IMR-90 (cell line): Measurements from ENCODE around the gene ABCA2. TPM values are rescaled to one million over a fixed set of nuclear protein-coding genes. Genes with fewer than 3 reads are reported as not detected.

Source experiments
- ATAC-seq: fragments of 200-7000 bp; cut with Tn5 transposase; 2 replicates; pipeline ENCODE4 v1.9.1; 2020; ENCODE audit warnings: low read depth, mild to moderate bottlenecking, moderate library complexity
- BruUV-seq: library from RNA; stranded (reverse); fragments of 400-500 nt; replicated peaks from 2 replicates; lab custom pipeline; 2021; lab: Mats Ljungman, UMichigan
- CTCF ChIA-PET: fragments of 300-600 bp; formaldehyde crosslinking; extraction: SDS; loops from one replicate; lab custom pipeline; 2021; ENCODE audit warnings: antibody characterized with exemption; lab: Yijun Ruan, JAX
- POLR2A ChIA-PET: fragments of 300-600 bp; sonication (Branson Sonifier 250); formaldehyde crosslinking; loops from one replicate; lab custom pipeline; 2022; ENCODE audit warnings: antibody characterized with exemption; ENCODE audit not compliant: unreplicated experiment; lab: Charles Lee
- DNase-seq: peaks from one replicate; pipeline ENCODE4 v3.0.0; 2013
- H2AFZ ChIP-seq: replicated peaks from 2 replicates; pipeline ENCODE3; 2013; ENCODE audit warnings: low read length, mild to moderate bottlenecking; ENCODE audit not compliant: poor library complexity
- H2AK5ac ChIP-seq: 2 replicates; pipeline ENCODE4 v1.6.1; 2013; ENCODE audit warnings: low read depth, low read length, inconsistent platforms
- H2AK9ac ChIP-seq: replicated peaks from 2 replicates; pipeline ENCODE3; 2013; ENCODE audit warnings: mild to moderate bottlenecking, low read depth, low read length, moderate library complexity; ENCODE audit not compliant: poor library complexity
- H2BK120ac ChIP-seq: 2 replicates; pipeline ENCODE4 v1.6.1; 2013; ENCODE audit warnings: low read depth, low read length, inconsistent platforms
- H2BK15ac ChIP-seq: 3 replicates; pipeline ENCODE4 v1.6.1; 2013; ENCODE audit warnings: low read depth, low read length, inconsistent platforms
- H2BK20ac ChIP-seq: 2 replicates; pipeline ENCODE4 v1.6.1; 2013; ENCODE audit warnings: low read depth, mild to moderate bottlenecking, inconsistent platforms, low read length, moderate library complexity
- H2BK5ac ChIP-seq: 2 replicates; pipeline ENCODE4 v1.6.1; 2013; ENCODE audit warnings: mild to moderate bottlenecking, low read depth, low read length, inconsistent platforms; ENCODE audit not compliant: poor library complexity, severe bottlenecking
- H3K14ac ChIP-seq: replicated peaks from 2 replicates; pipeline ENCODE4 v1.6.1; 2013; ENCODE audit warnings: low read depth, low read length, inconsistent platforms
- H3K18ac ChIP-seq: 2 replicates; pipeline ENCODE4 v1.6.1; 2013; ENCODE audit warnings: low read depth, low read length, control low read depth
- H3K23ac ChIP-seq: 2 replicates; pipeline ENCODE4 v1.6.1; 2013; ENCODE audit warnings: low read depth, low read length, inconsistent platforms
- H3K27ac ChIP-seq: 2 replicates; pipeline ENCODE4 v1.5.1; 2013; ENCODE audit warnings: mild to moderate bottlenecking, control low read depth, low read length; ENCODE audit not compliant: insufficient read depth
- H3K27me3 ChIP-seq: 2 replicates; pipeline ENCODE4 v1.6.1; 2013; ENCODE audit warnings: low read length; ENCODE audit not compliant: control insufficient read depth, insufficient read depth
- H3K36me3 ChIP-seq: 2 replicates; pipeline ENCODE4 v1.6.1; 2013; ENCODE audit warnings: low read length, mixed read lengths; ENCODE audit not compliant: control insufficient read depth, insufficient read depth
- H3K4ac ChIP-seq: 2 replicates; pipeline ENCODE4 v1.6.1; 2013; ENCODE audit warnings: low read depth, low read length, inconsistent platforms
- H3K4me1 ChIP-seq: 2 replicates; pipeline ENCODE4 v1.6.1; 2013; ENCODE audit warnings: low read length, mixed read lengths; ENCODE audit not compliant: control insufficient read depth, insufficient read depth
- H3K4me2 ChIP-seq: 2 replicates; pipeline ENCODE4 v1.6.1; 2013; ENCODE audit warnings: low read depth, mild to moderate bottlenecking, control low read depth, low read length, moderate library complexity
- H3K4me3 ChIP-seq: 2 replicates; pipeline ENCODE4 v1.5.1; 2013; ENCODE audit warnings: low read depth, mild to moderate bottlenecking, control low read depth, low read length, moderate library complexity; ENCODE audit not compliant: insufficient read depth
- H3K56ac ChIP-seq: 2 replicates; pipeline ENCODE4 v1.6.1; 2013; ENCODE audit warnings: low read length, inconsistent platforms; ENCODE audit not compliant: insufficient read depth; ENCODE audit errors: extremely low read depth
- H3K79me1 ChIP-seq, 2 experiments: 2 replicates each; pipeline ENCODE4 v1.6.1; 2013; ENCODE audit warnings: low read length in 2 of 2, inconsistent platforms in 1 of 2, low read depth in 1 of 2
- H3K9ac ChIP-seq: 2 replicates; pipeline ENCODE4 v1.6.1; 2013; ENCODE audit warnings: low read depth, low read length, control low read depth
- H3K9me1 ChIP-seq: 2 replicates; pipeline ENCODE4 v1.6.1; 2013; ENCODE audit warnings: low read length, inconsistent platforms; ENCODE audit not compliant: insufficient read depth
- H3K9me3 ChIP-seq: 2 replicates; pipeline ENCODE4 v1.6.1; 2013; ENCODE audit warnings: low read length; ENCODE audit not compliant: control insufficient read depth, insufficient read depth
- H4K20me1 ChIP-seq: 2 replicates; pipeline ENCODE4 v1.6.1; 2013; ENCODE audit warnings: low read length, inconsistent platforms; ENCODE audit not compliant: insufficient read depth
- H4K5ac ChIP-seq: 2 replicates; pipeline ENCODE4 v1.6.1; 2013; ENCODE audit warnings: mild to moderate bottlenecking, low read depth, low read length, control low read depth
- H4K8ac ChIP-seq, 2 experiments: 2 replicates each; pipeline ENCODE4 v1.6.1; 2013; ENCODE audit warnings: low read depth in 2 of 2, low read length in 2 of 2, control low read depth in 1 of 2, inconsistent platforms in 1 of 2
- H4K91ac ChIP-seq: 2 replicates; pipeline ENCODE4 v1.6.1; 2013; ENCODE audit warnings: low read depth, low read length, inconsistent platforms; ENCODE audit not compliant: insufficient read depth
- CHD1 ChIP-seq: IDR thresholded peaks from 2 replicates; pipeline ENCODE4 v1.6.1; 2012; ENCODE audit warnings: low read depth, low read length, improper control_type of control experiment
- WGBS, 2 experiments: methylation state at CpG; one replicate each; pipeline versions ENCODE4 v1.1.5 to v1.1.7; 2013; ENCODE audit warnings: missing lambda C conversion rate in 2 of 2; ENCODE audit not compliant: insufficient read length in 1 of 2; ENCODE audit errors: extremely low coverage in 2 of 2; 5-methylcytosine and 5-hydroxymethylcytosine counted together
- dilution Hi-C: fragments of 300-500 bp; cut with HindIII; formaldehyde crosslinking; loops from one replicate; pipeline ENCODE4 v1.14.3; 2018; ENCODE audit warnings: low sequenced_read_pairs; ENCODE audit not compliant: unreplicated experiment
- in situ Hi-C: fragments of 300-500 bp; cut with MboI; formaldehyde crosslinking; loops from 3 replicates; pipeline ENCODE4 v1.14.3; 2019; ENCODE audit warnings: low sequenced_read_pairs, inconsistent platforms, mixed read lengths
- intact Hi-C: fragments of 100-400 bp; cut with micrococcal nuclease; formaldehyde crosslinking; loops from 2 replicates; pipeline ENCODE4 v1.10.0; 2022
- polyA plus RNA-seq, 3 experiments: library from polyadenylated mRNA; depleted of rRNA; stranded (reverse); fragments of >200 nt; gene quantifications; 2 replicates each; pipeline ENCODE4 v1.2.3, GENCODE V29; 2012; ENCODE audit warnings: low replicate concordance in 1 of 3
- total RNA-seq: library from RNA; depleted of rRNA; stranded (reverse); fragments of >200 nt; gene quantifications from 2 replicates; pipeline ENCODE4 v1.2.3, GENCODE V29; 2012

The ABCA2 gene
- total and polyA plus RNA-seq, 2 of the 4 experiments (the other 2 are of a cell fraction) = 3.8 to 46.0 TPM

DNA sequence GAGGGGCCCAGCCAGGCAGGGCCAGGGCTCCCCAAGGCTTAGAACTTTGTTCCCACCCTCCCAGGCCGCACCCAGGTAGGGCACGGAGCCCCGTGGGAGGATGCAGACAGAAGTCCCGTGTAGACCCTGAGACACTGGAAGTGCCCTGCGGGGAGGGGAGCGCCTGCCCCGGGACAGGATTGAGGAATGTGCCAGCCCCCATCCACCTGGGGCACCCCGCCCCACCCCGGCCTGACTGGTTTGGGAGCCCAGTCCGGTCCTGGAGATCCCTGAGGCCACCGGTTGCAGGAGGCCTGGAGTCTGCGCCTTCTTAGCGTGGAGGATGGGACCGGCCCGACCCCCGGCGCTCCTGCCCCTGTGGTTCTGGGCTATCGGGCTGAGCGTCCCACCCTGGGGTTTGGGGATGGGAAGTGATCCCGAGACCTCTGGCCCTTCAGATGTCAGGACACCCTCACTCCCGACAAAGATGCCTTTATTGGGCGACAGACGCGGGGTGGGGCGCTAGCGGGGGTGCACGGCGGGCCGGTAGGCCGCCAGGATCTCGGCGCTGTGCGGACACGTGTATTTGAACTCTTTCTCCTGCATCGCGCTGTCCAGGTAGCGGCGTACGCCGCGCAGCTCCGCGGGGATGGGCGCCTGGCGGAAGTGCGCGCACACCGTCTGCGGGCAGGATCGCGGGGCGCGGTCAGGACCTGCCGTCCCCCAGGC, 33.7 kb downstream of the ABCA2 start:
- Histone ChIP-seq H3K27ac (no peak overlapping the region), H3K56ac (no peak overlapping the region), H3K23ac (no peak overlapping the region), H3K4ac (no peak overlapping the region), H2AK5ac (no peak overlapping the region), H4K5ac (no peak overlapping the region), H2AK9ac (no peak overlapping the region), H4K20me1 (no peaks in the 10 kb centered on the region; the same call in 1 of the 2 replicates), H3K4me3 (no peak overlapping the region), H3K4me1 (peaks cover 23% of the 10 kb centered on the region), H2BK120ac (no peak overlapping the region), H2AFZ (no peak overlapping the region), H3K79me1 (peaks cover 6 to 16% of the 10 kb centered on the region in 2 experiments; a peak in 3 of 4 replicates), H2BK5ac (no peak overlapping the region), H3K18ac (no peak overlapping the region), H2BK20ac (no peak overlapping the region), H3K27me3 (peaks cover 5% of the 10 kb centered on the region; the same call in 1 of the 2 replicates), H3K9ac (no peak overlapping the region), H3K14ac (no peak overlapping the region), H3K9me3 (peaks cover 6% of the 10 kb centered on the region), H2BK15ac (no peak overlapping the region), H4K91ac (no peak overlapping the region), H3K4me2 (no peak overlapping the region), H3K9me1 (peaks cover 8% of the 10 kb centered on the region), H3K36me3 (peaks cover 5% of the 10 kb centered on the region; the same call in 1 of the 2 replicates), H4K8ac (no peak overlapping the region)
- CTCF ChIA-PET = no interaction called here
- in situ Hi-C loops (no loop called here), intact Hi-C loops (no loop called here), dilution Hi-C loops (no loop called here)
- no peak for TF ChIP-seq CHD1
- ATAC-seq = no peak
- no TSS peak for BruUV-seq
- WGBS, 2 experiments = 77% methylated on average over 30 of the region's 54 CpGs; no CpG with 5 or more reads in 1 of the 2 experiments
- no peak for DNase-seq
- POLR2A ChIA-PET = no interaction called here
